ENCODE measurements around the gene SEZ6L.

- no peak for TF ChIP-seq CTCF (IDR thresholded peaks at IDR 0.05)
- TF ChIP-seq POLR2A (IDR thresholded peaks at IDR 0.05) = no peak
Observed at GRCh38 chr22:26357813-26358212, 188.6 kb downstream of the SEZ6L start.
